ENCODE measurements around the gene OAT. TPM values are rescaled to one million over a fixed set of nuclear protein-coding genes. Genes with fewer than 3 reads are reported as not detected.

The OAT gene
- polyA plus RNA-seq, 2 of the 4 experiments (the other 2 are of a cell fraction): 81.3 to 97.6 TPM

- H3K27ac ChIP-seq: no peak overlapping the region
- DNase-seq (ENCODE audit: low read depth in 1 of 2, low spot score in 1 of 2): no peak
- ChIA-PET CTCF (interaction anchor here (24.7 kb wide), 1 partner anchor 385 kb away, joined by 581 read pairs; no protein-coding TSS in a partner anchor), POLR2A (no interaction called here)
- TF ChIP-seq RAD21 (conservative IDR thresholded peaks at IDR 0.05 in 1 of 2, IDR thresholded peaks at IDR 0.05 in 1 of 2) (no peak), NFE2L2 (conservative IDR thresholded peaks at IDR 0.05; ENCODE audit: low read length) (no peak), FOSL2 (IDR thresholded peaks at IDR 0.05) (no peak), FOSL2 (CRISPR knock-in tag; IDR thresholded peaks at IDR 0.05) (no peak), MAFK (IDR thresholded peaks at IDR 0.05; ENCODE audit: partially characterized antibody) (no peak), MAZ (IDR thresholded peaks at IDR 0.05; ENCODE audit: borderline replicate concordance, low read depth, low read length) (no peak), ATOH8 (CRISPR knock-in tag; IDR thresholded peaks at IDR 0.05; ENCODE audit: low read depth) (no peak), PBX3 (IDR thresholded peaks at IDR 0.05) (no peak), BCL3 (IDR thresholded peaks at IDR 0.05) (no peak), REST (IDR thresholded peaks at IDR 0.05) (no peak), CBX2 (IDR thresholded peaks at IDR 0.05; ENCODE audit: borderline replicate concordance, low read depth) (no peak), PHF8 (IDR thresholded peaks at IDR 0.05; ENCODE audit: borderline replicate concordance, low read depth) (no peak), CHD2 (IDR thresholded peaks at IDR 0.05; ENCODE audit: low read length, partially characterized antibody) (no peak), HOXB13 (CRISPR knock-in tag; IDR thresholded peaks at IDR 0.05; ENCODE audit: low read depth) (no peak), HOXA7 (CRISPR knock-in tag; IDR thresholded peaks at IDR 0.05) (no peak), SREBF2 (IDR thresholded peaks at IDR 0.05) (no peak), BHLHE40 (IDR thresholded peaks at IDR 0.05; ENCODE audit: low read depth, low read length) (no peak), RFX5 (IDR thresholded peaks at IDR 0.05) (no peak), ESRRA (IDR thresholded peaks at IDR 0.05; ENCODE audit: borderline replicate concordance, low read length) (no peak), MAX (IDR thresholded peaks at IDR 0.05) (no peak)
- FAIRE-seq: no peak
- ATAC-seq: no peak
- no peaks in the 10 kb centered on the region for H3K9me3 ChIP-seq
- no peak overlapping the region for H3K4me2 ChIP-seq
- WGBS (ENCODE audit: missing lambda C conversion rate): 66% methylated on average over 7 of the region's 7 CpGs
- H3K4me1 ChIP-seq: no peaks in the 10 kb centered on the region; the same call in 2 of the 3 replicates
- no peak overlapping the region for H3K4me3 ChIP-seq
Measured at GRCh38 chr10:124384591-124385190, 34.0 kb downstream of the OAT start.

Measured in A549 (cell line).